Kidney (tissue), 14 donors: ENCODE data around the gene PRRC2B. TPM values are rescaled to one million over a fixed set of nuclear protein-coding genes. Genes with fewer than 3 reads are reported as not detected.

Source experiments
- DNase-seq, 5 donors: peaks; one replicate each; pipeline ENCODE4 v3.0.0-alpha.2; 2013 to 2020
- FAIRE-seq: peaks from 2 replicates; lab custom pipeline; 2012; peaks lifted over from hg19 to GRCh38; lab: Jason Lieb, UNC
- H3K27ac ChIP-seq, 2 donors: one replicate each; pipeline ENCODE4 v1.7.0; 2013; ENCODE audit warnings: low read depth in 2 of 2, low read length in 2 of 2, inconsistent platforms in 1 of 2
- H3K27me3 ChIP-seq: one replicate; pipeline ENCODE4 v1.7.1; 2013; ENCODE audit warnings: low read length, inconsistent platforms; ENCODE audit not compliant: control insufficient read depth, insufficient read depth
- H3K36me3 ChIP-seq, 3 donors: one replicate each; pipeline versions ENCODE4 v1.7.0 to v1.7.1; 2013; ENCODE audit warnings: low read length in 3 of 3, control low read depth in 1 of 3, inconsistent platforms in 1 of 3; ENCODE audit not compliant: insufficient read depth in 3 of 3, control insufficient read depth in 2 of 3
- H3K4me1 ChIP-seq, 3 donors: one replicate each; pipeline versions ENCODE4 v1.7.0 to v1.7.1; 2013; ENCODE audit warnings: low read length in 3 of 3, inconsistent platforms in 1 of 3, low read depth in 1 of 3; ENCODE audit not compliant: control insufficient read depth in 2 of 3, insufficient read depth in 2 of 3
- H3K4me3 ChIP-seq, 3 donors: one replicate each; pipeline versions ENCODE4 v1.7.0 to v1.8.1; 2013; ENCODE audit warnings: low read length in 3 of 3, control low read depth in 1 of 3, inconsistent platforms in 1 of 3
- H3K9ac ChIP-seq, 3 donors: one replicate each; pipeline versions ENCODE4 v1.7.0 to v1.7.1; 2013; ENCODE audit warnings: low read length in 3 of 3, control low read depth in 1 of 3, inconsistent platforms in 1 of 3
- H3K9me3 ChIP-seq, 3 donors: one replicate each; pipeline versions ENCODE4 v1.7.0 to v1.7.1; 2013; ENCODE audit warnings: low read length in 3 of 3, control low read depth in 1 of 3, inconsistent platforms in 1 of 3; ENCODE audit not compliant: control insufficient read depth in 2 of 3, insufficient read depth in 1 of 3
- intact Hi-C: fragments of 100-400 bp; cut with DNase I; formaldehyde crosslinking; loops from one replicate; pipeline ENCODE4 v1.11.1; 2022
- polyA plus RNA-seq: library from polyadenylated mRNA; stranded (reverse); fragments of 350-450 nt; fragmentation: Illumina TruSeq; extraction: RNeasy Lipid Tissue Mini Kit (QIAGEN cat#74804); gene quantifications from one replicate; pipeline ENCODE4 v1.2.3, GENCODE V29; 2014; ENCODE audit warnings: low read depth, low replicate concordance; ENCODE audit not compliant: insufficient read depth
- total RNA-seq: library from RNA; stranded (reverse); fragmentation: NEBNext Ultra II Directional; extraction: Animal tissue kit (Norgen Biotek cat#: 25700); gene quantifications from one replicate; pipeline ENCODE4 v1.2.1, GENCODE V29; 2021
- TF ChIP-seq, protein P1 (sequence below): IDR thresholded peaks from 3 replicates; pipeline ENCODE4 v1.5.1; 2012; ENCODE audit warnings: mild to moderate bottlenecking, moderate library complexity, borderline replicate concordance; ENCODE audit not compliant: insufficient read depth; ENCODE audit errors: extremely low read depth
- donor health status: control.
- donor health status: control.
- donor health status: control.
- donor health status: control.
- donor health status: control.
- donor health status: DM: yes; HTN: yes; CAD: no.
- donor health status: Normal renal cell carcinoma (clear cell type).

The PRRC2B gene
- total and polyA plus RNA-seq, 2 donors from 2014 or later = 37.4 to 227 TPM

DNA sequence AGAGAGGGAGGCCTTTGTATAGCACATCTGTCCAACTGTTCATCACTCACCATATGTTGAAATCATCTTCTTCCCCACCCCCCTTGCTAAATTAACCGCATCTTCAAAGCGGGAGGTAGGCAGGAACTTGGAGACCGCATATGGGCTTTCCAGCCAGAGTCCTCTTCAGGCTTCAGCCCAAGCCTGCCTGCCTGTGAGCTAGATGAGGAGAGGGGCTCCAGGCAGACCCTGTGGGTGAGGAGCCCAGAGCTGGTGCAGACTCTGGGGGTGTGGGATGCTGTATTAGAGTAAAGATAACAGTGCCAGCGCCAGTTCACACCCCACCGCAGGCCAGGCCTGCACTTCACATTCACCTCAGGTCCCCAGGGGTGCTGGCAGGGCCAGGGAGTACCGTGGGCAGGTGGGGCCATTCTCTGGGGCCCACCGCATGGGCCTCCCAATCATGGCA is 16.2 kb downstream of the PRRC2B start:
- peaks cover 0 to 39% (median 36%) of the 10 kb centered on the region in 3 donors for H3K4me1 ChIP-seq
- H3K27ac ChIP-seq = no peak overlapping the region
- TF ChIP-seq, protein P1, sequence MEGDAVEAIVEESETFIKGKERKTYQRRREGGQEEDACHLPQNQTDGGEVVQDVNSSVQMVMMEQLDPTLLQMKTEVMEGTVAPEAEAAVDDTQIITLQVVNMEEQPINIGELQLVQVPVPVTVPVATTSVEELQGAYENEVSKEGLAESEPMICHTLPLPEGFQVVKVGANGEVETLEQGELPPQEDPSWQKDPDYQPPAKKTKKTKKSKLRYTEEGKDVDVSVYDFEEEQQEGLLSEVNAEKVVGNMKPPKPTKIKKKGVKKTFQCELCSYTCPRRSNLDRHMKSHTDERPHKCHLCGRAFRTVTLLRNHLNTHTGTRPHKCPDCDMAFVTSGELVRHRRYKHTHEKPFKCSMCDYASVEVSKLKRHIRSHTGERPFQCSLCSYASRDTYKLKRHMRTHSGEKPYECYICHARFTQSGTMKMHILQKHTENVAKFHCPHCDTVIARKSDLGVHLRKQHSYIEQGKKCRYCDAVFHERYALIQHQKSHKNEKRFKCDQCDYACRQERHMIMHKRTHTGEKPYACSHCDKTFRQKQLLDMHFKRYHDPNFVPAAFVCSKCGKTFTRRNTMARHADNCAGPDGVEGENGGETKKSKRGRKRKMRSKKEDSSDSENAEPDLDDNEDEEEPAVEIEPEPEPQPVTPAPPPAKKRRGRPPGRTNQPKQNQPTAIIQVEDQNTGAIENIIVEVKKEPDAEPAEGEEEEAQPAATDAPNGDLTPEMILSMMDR = no peak
- no peak for DNase-seq
- H3K4me3 ChIP-seq = no peak overlapping the region
- H3K27me3 ChIP-seq = no peaks in the 10 kb centered on the region
- intact Hi-C loops = no loop called here
- H3K9ac ChIP-seq = peak overlapping the region in 1 of 3 donors; percentile 34
- no peaks in the 10 kb centered on the region for H3K9me3 ChIP-seq
- H3K36me3 ChIP-seq = no peaks in the 10 kb centered on the region
- no peak for FAIRE-seq

- intact Hi-C loops = no loop called here
- Histone ChIP-seq H3K4me3 (no peak overlapping the region), H3K27ac (no peak overlapping the region), H3K27me3 (no peaks in the 10 kb centered on the region), H3K9ac (no peak overlapping the region), H3K4me1 (peaks cover 0 to 20% (median 19%) of the 10 kb centered on the region in 3 donors), H3K36me3 (no peaks in the 10 kb centered on the region), H3K9me3 (no peaks in the 10 kb centered on the region)
- peak in 1 of 5 donors; percentile 30 for DNase-seq
- TF ChIP-seq, protein P1 = no peak
- no peak for FAIRE-seq
Measured at GRCh38 chr9:131411719-131412681, 18.1 kb downstream of the PRRC2B start.

DNA sequence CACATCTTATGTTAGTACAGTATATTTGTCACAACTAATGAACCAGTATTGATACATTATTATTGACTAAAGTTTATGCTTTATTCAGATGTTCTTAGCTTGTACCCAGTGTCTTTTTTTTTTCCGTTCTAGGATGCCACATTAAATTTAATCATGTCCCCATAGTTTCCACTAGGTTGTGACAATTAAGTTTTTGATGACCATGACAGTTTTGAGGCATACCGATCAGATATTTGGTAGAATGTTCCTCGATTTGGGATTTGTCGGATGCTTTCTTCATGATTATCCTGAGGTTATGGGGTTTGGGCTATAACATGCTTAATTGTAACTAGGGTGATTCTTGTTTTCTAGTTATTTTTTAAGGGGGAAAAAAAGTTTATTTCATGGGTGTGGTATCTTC is 22.6 kb downstream of the PRRC2B start:
- no peak for DNase-seq
- intact Hi-C loops = no loop called here
- H3K4me1 ChIP-seq = peaks cover 0 to 33% (median 17%) of the 10 kb centered on the region in 3 donors
- no peaks in the 10 kb centered on the region for H3K9me3 ChIP-seq
- TF ChIP-seq, protein P1 = no peak
- no peaks in the 10 kb centered on the region for H3K36me3 ChIP-seq
- H3K27ac ChIP-seq = no peak overlapping the region
- no peak overlapping the region for H3K9ac ChIP-seq
- H3K27me3 ChIP-seq = no peaks in the 10 kb centered on the region
- FAIRE-seq = no peak
- no peak overlapping the region for H3K4me3 ChIP-seq
